Measurements from ENCODE around the gene MED7. TPM values are rescaled to one million over a fixed set of nuclear protein-coding genes. Genes with fewer than 3 reads are reported as not detected.

Gene MED7
- total RNA-seq, 1 experiment from 2014 or later = 11.2 TPM

DNA sequence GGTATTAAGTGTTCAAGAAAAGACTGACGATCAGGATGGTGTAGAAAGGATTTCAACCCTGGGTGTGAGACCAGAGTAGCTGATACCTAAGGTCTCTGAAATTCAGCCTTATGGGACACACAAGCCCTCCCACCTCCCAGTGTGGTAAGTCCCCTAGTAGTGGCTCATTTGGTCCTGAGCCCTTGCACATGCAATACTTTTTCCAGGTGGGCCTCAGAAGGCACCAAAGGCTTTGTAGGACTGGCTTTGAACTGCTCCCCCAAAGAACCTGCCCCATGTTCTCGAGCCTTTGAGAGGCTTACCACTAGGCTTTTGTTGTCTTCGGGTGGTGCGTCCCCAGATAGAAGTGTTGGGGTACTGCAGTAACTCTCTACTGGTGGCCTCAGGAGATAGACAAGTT lies 22.6 kb upstream of the MED7 start (continued):
- TF ChIP-seq ZSCAN18 (CRISPR knock-in tag; IDR thresholded peaks at IDR 0.05) (no peak), NFATC4 (CRISPR knock-in tag; IDR thresholded peaks at IDR 0.05) (no peak), ZNF263 (CRISPR knock-in tag; IDR thresholded peaks at IDR 0.05; ENCODE audit: low read depth) (no peak)

GRCh38 chr5:157164521-157164920 lies 21.9 kb upstream of the MED7 start:
- H3K36me3 Mint-ChIP-seq = peaks cover 9% of the 10 kb centered on the region
- no peak overlapping the region for H3K4me3 Mint-ChIP-seq
- CTCF ChIA-PET = no interaction called here
- H3K4me1 Mint-ChIP-seq = no peaks in the 10 kb centered on the region; the same call in 1 of the 2 replicates
- H3K27me3 Mint-ChIP-seq (ENCODE audit: low read depth) = no peaks in the 10 kb centered on the region
- H3K27ac Mint-ChIP-seq = no peak overlapping the region
- no peak for DNase-seq (ENCODE audit: low spot score)
- TF ChIP-seq ZNF232 (CRISPR knock-in tag; IDR thresholded peaks at IDR 0.05) (no peak), SOX15 (CRISPR knock-in tag; IDR thresholded peaks at IDR 0.05) (no peak), ELF4 (CRISPR knock-in tag; IDR thresholded peaks at IDR 0.05; ENCODE audit: low read depth) (no peak), AFF4 (CRISPR knock-in tag; IDR thresholded peaks at IDR 0.05; ENCODE audit: borderline replicate concordance) (no peak), KAT7 (CRISPR knock-in tag; IDR thresholded peaks at IDR 0.05; ENCODE audit: borderline replicate concordance) (no peak), RELA (CRISPR knock-in tag; IDR thresholded peaks at IDR 0.05; ENCODE audit: borderline replicate concordance) (no peak), PRRX2 (CRISPR knock-in tag; IDR thresholded peaks at IDR 0.05) (no peak), ETV6 (CRISPR knock-in tag; IDR thresholded peaks at IDR 0.05) (no peak), TP53 (CRISPR knock-in tag; IDR thresholded peaks at IDR 0.05) (no peak), ZNF671 (CRISPR knock-in tag; IDR thresholded peaks at IDR 0.05) (no peak), GTF2I (CRISPR knock-in tag; conservative IDR thresholded peaks at IDR 0.05) (no peak), SMAD4 (CRISPR knock-in tag; IDR thresholded peaks at IDR 0.05) (no peak), ZNF263 (CRISPR knock-in tag; IDR thresholded peaks at IDR 0.05; ENCODE audit: low read depth) (no peak)
- TF ChIP-seq, protein P1, sequence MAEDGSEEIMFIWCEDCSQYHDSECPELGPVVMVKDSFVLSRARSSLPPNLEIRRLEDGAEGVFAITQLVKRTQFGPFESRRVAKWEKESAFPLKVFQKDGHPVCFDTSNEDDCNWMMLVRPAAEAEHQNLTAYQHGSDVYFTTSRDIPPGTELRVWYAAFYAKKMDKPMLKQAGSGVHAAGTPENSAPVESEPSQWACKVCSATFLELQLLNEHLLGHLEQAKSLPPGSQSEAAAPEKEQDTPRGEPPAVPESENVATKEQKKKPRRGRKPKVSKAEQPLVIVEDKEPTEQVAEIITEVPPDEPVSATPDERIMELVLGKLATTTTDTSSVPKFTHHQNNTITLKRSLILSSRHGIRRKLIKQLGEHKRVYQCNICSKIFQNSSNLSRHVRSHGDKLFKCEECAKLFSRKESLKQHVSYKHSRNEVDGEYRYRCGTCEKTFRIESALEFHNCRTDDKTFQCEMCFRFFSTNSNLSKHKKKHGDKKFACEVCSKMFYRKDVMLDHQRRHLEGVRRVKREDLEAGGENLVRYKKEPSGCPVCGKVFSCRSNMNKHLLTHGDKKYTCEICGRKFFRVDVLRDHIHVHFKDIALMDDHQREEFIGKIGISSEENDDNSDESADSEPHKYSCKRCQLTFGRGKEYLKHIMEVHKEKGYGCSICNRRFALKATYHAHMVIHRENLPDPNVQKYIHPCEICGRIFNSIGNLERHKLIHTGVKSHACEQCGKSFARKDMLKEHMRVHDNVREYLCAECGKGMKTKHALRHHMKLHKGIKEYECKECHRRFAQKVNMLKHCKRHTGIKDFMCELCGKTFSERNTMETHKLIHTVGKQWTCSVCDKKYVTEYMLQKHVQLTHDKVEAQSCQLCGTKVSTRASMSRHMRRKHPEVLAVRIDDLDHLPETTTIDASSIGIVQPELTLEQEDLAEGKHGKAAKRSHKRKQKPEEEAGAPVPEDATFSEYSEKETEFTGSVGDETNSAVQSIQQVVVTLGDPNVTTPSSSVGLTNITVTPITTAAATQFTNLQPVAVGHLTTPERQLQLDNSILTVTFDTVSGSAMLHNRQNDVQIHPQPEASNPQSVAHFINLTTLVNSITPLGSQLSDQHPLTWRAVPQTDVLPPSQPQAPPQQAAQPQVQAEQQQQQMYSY (CRISPR knock-in tag; IDR thresholded peaks at IDR 0.05) = no peak
- POLR2A ChIA-PET = no interaction called here
- H3K9me3 Mint-ChIP-seq = peaks cover 9% of the 10 kb centered on the region
- no peak for ATAC-seq

DNA sequence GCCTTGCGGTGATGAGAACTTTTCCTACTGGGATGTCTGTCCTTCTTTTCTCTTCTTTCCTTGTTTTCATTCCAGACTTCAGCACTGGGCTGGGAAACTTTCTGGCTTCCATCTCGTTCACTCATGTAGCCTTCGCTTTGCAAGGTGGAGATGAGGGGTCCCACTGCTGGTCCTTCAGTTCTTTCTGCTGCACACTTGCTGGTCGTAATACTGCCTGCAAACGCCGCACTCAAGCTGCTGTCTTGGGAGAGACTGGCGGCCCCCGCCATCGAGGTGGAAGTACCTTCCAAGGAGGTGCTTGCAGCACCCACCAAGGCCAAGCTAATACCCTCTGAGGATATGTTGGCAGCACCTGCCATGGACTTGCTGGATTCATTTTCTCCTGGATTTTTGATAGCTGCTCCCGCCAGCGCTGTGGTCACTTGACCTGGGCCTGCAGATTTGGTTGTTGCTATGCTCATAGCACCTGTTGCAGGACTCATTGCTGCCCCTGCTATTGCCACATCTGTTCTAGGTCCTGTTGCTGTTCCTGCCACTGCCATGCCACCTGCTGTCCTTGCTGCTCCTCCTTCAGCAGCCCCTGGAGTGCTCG lies 20.4 kb upstream of the MED7 start:
- CTCF ChIA-PET = interaction anchor here (1.6 kb wide), 1 partner anchor 14 kb away, joined by 5 read pairs; no protein-coding TSS in a partner anchor
- no peak for TF ChIP-seq ZNF396 (CRISPR knock-in tag; IDR thresholded peaks at IDR 0.05; ENCODE audit: borderline replicate concordance)
- TF ChIP-seq ZBTB43 (CRISPR knock-in tag; IDR thresholded peaks at IDR 0.05) = no peak
- TF ChIP-seq USF1 (CRISPR knock-in tag; IDR thresholded peaks at IDR 0.05) = no peak
- TF ChIP-seq NFATC4 (CRISPR knock-in tag; IDR thresholded peaks at IDR 0.05) = no peak
- TF ChIP-seq ZNF138 (CRISPR knock-in tag; conservative IDR thresholded peaks at IDR 0.05) = no peak
- TF ChIP-seq ZNF232 (CRISPR knock-in tag; IDR thresholded peaks at IDR 0.05) = no peak
- no peak for TF ChIP-seq ZNF416 (CRISPR knock-in tag; IDR thresholded peaks at IDR 0.05)
- TF ChIP-seq, protein P2, sequence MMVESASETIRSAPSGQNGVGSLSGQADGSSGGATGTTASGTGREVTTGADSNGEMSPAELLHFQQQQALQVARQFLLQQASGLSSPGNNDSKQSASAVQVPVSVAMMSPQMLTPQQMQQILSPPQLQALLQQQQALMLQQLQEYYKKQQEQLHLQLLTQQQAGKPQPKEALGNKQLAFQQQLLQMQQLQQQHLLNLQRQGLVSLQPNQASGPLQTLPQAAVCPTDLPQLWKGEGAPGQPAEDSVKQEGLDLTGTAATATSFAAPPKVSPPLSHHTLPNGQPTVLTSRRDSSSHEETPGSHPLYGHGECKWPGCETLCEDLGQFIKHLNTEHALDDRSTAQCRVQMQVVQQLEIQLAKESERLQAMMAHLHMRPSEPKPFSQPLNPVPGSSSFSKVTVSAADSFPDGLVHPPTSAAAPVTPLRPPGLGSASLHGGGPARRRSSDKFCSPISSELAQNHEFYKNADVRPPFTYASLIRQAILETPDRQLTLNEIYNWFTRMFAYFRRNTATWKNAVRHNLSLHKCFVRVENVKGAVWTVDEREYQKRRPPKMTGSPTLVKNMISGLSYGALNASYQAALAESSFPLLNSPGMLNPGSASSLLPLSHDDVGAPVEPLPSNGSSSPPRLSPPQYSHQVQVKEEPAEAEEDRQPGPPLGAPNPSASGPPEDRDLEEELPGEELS (CRISPR knock-in tag; IDR thresholded peaks at IDR 0.05) = no peak

More for the DNA sequence above, 20.4 kb upstream of the MED7 start:
- POLR2A ChIA-PET = no interaction called here
- DNase-seq (ENCODE audit: low spot score) (no peak), ATAC-seq (no peak)
- no peak overlapping the region for H3K4me3 Mint-ChIP-seq
- H3K27ac Mint-ChIP-seq = no peak overlapping the region
- no peaks in the 10 kb centered on the region for H3K36me3 Mint-ChIP-seq
- H3K27me3 Mint-ChIP-seq (ENCODE audit: low read depth) = no peaks in the 10 kb centered on the region
- no peaks in the 10 kb centered on the region for H3K9me3 Mint-ChIP-seq
- H3K4me1 Mint-ChIP-seq = no peaks in the 10 kb centered on the region

Data from WTC11 (cell line).